GM19467 (cell line): Measurements from ENCODE around the gene LPAR2.

ENCODE experiments used
- ATAC-seq: cut with Tn5 transposase; IDR thresholded peaks from one replicate; pipeline ENCODE4 v1.9.1; 2021; ENCODE audit warnings: mild to moderate bottlenecking, moderate library complexity; ENCODE audit not compliant: unreplicated experiment

The LPAR2 gene

DNA sequence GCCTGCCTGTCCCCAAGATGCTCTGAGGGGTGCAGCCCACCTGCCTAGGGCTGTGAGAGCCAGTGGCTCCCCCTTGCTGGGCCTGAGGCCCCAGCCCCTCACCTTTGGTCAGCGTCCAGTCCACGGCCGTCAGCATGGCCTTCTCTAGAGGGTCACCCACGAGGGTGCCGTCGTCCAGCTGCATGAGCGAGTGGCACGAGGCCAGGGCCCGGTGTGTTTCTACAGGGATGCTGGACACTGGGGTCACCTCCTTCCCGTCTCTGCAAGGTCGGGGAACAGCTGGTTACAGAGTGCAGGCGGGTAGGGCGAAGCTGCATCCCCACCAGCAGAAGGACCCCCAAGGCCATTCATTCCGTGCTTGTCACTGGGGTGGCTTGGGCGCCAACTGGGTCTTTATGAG, 26.4 kb upstream of the LPAR2 start:
- no peak for ATAC-seq

GRCh38 chr19:19653597-19654147, 25.7 kb upstream of the LPAR2 start:
- ATAC-seq = no peak

GRCh38 chr19:19652482-19653295, 24.7 kb upstream of the LPAR2 start:
- ATAC-seq = no peak

- no peak for ATAC-seq
Observed at GRCh38 chr19:19651076-19651475, 23.1 kb upstream of the LPAR2 start.

DNA sequence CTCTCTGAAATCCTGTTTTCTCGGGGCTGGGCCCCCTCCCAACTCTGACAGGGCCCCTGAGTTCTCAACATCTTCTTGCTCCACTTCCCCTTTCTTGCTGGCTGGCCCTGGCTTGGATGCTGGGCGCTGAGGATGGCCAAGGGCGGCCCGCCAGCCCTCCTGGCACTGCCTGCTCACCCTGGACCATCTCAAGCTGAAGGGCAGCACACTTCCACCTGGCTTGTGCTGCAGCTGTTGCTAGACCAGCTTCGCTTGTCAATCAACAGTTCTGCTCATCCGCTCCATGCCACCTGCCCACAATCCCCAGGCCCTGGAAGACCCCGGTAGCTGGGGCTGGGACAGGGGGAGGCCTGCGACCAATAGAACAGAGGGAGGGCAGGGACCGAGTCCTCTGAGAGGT, 22.3 kb upstream of the LPAR2 start:
- no peak for ATAC-seq

- no peak for ATAC-seq
Observed at GRCh38 chr19:19649580-19649995, 21.6 kb upstream of the LPAR2 start.

GRCh38 chr19:19649155-19649554, 21.1 kb upstream of the LPAR2 start:
- ATAC-seq = no peak

GRCh38 chr19:19647037-19647835, 19.2 kb upstream of the LPAR2 start:
- no peak for ATAC-seq

- ATAC-seq = no peak
Observed at GRCh38 chr19:19645233-19645870, 17.3 kb upstream of the LPAR2 start.

DNA sequence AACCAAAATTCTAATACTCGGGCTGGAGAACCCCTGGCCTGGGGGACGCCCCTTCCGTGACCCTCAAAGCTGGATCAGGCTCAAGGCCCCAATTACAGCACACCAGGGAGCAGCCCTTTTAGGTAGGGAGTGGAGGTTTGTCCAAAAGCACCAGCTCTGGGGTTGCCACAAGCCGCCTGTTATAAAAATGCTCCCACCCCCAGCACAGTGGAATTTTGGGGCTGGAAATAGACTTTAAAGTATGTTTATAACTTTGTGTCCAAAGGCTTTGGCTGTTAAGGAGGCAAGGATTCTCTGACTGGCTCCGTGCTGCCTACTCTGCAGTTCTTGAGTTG, 16.0 kb upstream of the LPAR2 start:
- no peak for ATAC-seq

GRCh38 chr19:19643158-19644053, 15.4 kb upstream of the LPAR2 start, which contains the start of gene GMIP:
TSS of gene GMIP (minus strand) at chr19:19643657. CDS start at chr19:19643529, 128 bp downstream.
- ATAC-seq = peak; percentile 60

- peak; percentile 24 for ATAC-seq
Observed at GRCh38 chr19:19642506-19643157, 14.6 kb upstream of the LPAR2 start.

DNA sequence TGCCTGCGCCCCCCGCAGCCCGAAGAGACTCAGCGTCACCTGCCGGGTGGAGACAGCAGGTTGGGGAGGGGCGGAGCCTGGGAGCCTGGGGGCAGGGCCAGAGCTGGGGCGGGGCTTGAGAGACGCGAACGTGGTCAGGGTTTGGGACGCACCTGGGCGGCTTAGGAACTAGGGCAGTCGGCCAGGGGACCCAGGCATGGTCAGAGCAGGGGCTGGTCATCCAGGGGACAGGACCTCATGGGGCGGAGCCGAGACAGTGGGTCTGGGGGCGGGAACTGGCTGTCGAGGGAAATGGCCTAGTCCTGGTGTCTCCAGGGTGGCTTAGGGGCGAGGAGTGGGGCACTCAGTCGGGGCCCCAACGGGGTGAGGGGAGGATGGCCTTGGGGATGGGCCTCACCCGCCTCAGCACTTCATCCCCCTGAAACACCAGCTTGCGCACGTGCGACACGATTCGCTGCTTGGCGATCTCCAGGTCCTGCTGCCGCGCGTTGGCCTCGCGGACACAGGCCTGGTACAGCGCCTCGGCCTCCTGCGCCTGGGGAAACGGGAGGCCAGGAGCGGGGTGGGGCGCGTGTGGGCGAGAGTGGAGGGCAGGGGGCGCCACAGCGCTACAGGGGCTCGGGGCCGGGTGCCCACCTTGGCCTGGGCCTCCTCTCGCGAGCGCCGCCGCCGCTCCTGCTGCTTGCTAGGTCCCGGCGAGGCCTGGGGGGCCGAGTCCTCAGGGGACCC, 9.7 kb upstream of the LPAR2 start:
- no peak for ATAC-seq

- no peak for ATAC-seq
Observed at GRCh38 chr19:19637186-19637522, 9.1 kb upstream of the LPAR2 start.

- ATAC-seq = no peak
Observed at GRCh38 chr19:19636573-19637185, 8.7 kb upstream of the LPAR2 start.

DNA sequence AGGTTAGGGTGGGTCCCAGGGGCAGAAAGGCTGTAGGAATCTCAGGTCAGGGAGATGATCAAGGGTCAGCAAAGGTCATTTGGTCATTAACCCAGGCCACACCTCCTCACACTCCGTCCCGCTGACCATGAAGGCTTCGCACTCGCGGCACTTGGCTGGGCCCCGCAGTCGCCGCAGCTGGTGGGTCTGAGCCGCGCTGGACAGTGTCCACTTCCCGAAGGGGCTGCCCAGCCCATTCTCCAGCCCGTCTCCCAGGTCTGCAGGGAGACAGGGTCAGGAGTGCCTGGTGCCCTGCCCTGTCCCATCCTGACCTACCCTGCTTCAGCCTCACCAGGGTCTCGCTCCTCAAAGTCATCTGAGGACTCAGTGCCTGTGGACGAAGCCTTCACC, 7.3 kb upstream of the LPAR2 start:
- ATAC-seq = no peak

DNA sequence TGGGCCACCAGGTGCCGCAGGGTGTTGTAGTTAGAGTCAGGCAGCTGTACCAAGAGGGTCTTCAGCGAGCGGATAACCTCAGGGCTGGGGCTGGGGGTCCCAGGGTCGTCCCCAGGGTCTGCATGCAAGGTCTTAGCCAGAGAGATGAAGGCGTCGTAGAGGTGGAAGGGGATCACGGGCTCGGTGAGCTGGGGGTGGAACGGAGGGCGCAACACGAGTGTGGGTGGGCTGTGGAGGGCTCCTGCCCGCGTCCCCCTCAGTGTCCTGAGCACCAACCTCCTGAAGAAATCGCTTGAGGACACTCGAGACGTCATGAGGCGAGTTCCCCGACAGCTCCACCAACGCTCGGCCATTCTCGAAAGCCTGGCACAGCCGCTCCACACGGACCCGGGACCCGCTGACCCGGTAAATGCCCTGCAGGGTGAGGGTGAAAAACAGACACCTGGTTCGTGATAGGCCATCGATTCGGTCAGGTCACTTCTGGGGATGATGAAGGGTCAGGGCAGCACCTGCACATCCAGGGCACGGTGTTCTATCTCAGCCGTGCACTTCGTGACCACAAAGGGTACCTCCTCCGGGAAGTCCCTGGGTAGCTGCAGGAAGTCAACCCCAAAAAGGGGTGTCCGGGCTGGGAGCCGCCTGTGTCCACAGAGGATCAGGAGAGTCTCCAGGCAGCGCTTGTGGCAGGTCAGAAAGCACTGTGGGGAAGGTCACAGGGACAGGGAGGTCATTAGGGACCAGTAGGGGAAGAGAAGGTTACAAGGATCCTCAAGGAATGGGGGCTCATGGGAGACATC, 6.7 kb upstream of the LPAR2 start:
- no peak for ATAC-seq
